ENCODE results near the gene PVALB.

Gene PVALB

DNA sequence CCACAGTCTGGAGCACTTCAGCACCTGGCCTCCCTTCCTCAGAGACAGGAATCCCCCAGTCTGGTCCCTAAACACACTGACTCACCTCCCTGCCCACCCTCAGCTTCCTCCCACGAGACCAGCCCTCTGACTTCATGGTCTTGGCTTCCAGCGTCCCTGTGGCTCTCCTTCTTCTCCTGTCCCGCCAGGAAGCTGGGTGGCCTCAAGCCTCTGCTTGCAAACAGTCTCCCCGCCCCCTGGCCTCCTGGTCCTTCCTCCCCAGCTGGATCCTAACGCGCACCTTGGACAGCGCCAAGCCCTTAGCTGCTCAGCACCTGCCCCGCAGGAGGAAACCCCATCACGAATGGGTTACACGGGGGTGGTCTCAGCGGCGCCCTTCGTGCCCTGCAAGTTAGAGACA, 48.5 kb upstream of the PVALB start:
- Histone ChIP-seq H3K4me1 (ENCODE audit: control insufficient read depth, insufficient read depth, low read length) (no peaks in the 10 kb centered on the region), H3K27ac (ENCODE audit: extremely low read depth, low read depth, low read length) (no peak overlapping the region), H3K4me3 (ENCODE audit: low read depth, low read length) (no peak overlapping the region), H3K36me3 (ENCODE audit: control insufficient read depth in 2 of 2, insufficient read depth in 1 of 2, low read length in 2 of 2) (no peaks in the 10 kb centered on the region), H3K9me3 (ENCODE audit: control insufficient read depth, insufficient read depth, low read depth, low read length) (no peaks in the 10 kb centered on the region)
- CTCF ChIA-PET: interaction anchor here (1.0 to 7.6 kb wide), 4 partner anchors 9 to 113 kb away, joined by 3 to 75 read pairs (median 4); no protein-coding TSS in a partner anchor
- TF ChIP-seq ZNF24 (tag by site-specific recombination; IDR thresholded peaks at IDR 0.05) (no peak), TCF7L2 (IDR thresholded peaks at IDR 0.05; ENCODE audit: borderline replicate concordance, low read depth, low read length) (no peak), ZNF76 (tag by site-specific recombination; IDR thresholded peaks at IDR 0.05; ENCODE audit: borderline replicate concordance, low read depth) (no peak), ZBTB44 (tag by site-specific recombination; IDR thresholded peaks at IDR 0.05) (no peak), WT1 (tag by site-specific recombination; IDR thresholded peaks at IDR 0.05) (no peak), ZNF404 (tag by site-specific recombination; IDR thresholded peaks at IDR 0.05) (no peak), ZNF626 (tag by site-specific recombination; IDR thresholded peaks at IDR 0.05) (no peak), ZNF48 (tag by site-specific recombination; IDR thresholded peaks at IDR 0.05) (no peak), ZIC2 (tag by site-specific recombination; IDR thresholded peaks at IDR 0.05) (peak; percentile 58), KLF17 (tag by site-specific recombination; IDR thresholded peaks at IDR 0.05) (0 out of 2 replicates have a peak, but pooled peaks have one; percentile 27), ZFHX2 (tag by site-specific recombination; conservative IDR thresholded peaks at IDR 0.05) (peak; percentile 78), REST (tag by site-specific recombination; IDR thresholded peaks at IDR 0.05) (peak; percentile 95), EGR2 (tag by site-specific recombination; IDR thresholded peaks at IDR 0.05; ENCODE audit: low read depth) (peak; percentile 75), ZSCAN30 (tag by site-specific recombination; IDR thresholded peaks at IDR 0.05) (no peak), ZNF423 (tag by site-specific recombination; IDR thresholded peaks at IDR 0.05) (no peak), RBAK (tag by site-specific recombination; IDR thresholded peaks at IDR 0.05) (no peak), ZNF132 (tag by site-specific recombination; IDR thresholded peaks at IDR 0.05; ENCODE audit: borderline replicate concordance) (no peak), ZNF416 (tag by site-specific recombination; IDR thresholded peaks at IDR 0.05) (no peak)
- TF ChIP-seq, protein P1, sequence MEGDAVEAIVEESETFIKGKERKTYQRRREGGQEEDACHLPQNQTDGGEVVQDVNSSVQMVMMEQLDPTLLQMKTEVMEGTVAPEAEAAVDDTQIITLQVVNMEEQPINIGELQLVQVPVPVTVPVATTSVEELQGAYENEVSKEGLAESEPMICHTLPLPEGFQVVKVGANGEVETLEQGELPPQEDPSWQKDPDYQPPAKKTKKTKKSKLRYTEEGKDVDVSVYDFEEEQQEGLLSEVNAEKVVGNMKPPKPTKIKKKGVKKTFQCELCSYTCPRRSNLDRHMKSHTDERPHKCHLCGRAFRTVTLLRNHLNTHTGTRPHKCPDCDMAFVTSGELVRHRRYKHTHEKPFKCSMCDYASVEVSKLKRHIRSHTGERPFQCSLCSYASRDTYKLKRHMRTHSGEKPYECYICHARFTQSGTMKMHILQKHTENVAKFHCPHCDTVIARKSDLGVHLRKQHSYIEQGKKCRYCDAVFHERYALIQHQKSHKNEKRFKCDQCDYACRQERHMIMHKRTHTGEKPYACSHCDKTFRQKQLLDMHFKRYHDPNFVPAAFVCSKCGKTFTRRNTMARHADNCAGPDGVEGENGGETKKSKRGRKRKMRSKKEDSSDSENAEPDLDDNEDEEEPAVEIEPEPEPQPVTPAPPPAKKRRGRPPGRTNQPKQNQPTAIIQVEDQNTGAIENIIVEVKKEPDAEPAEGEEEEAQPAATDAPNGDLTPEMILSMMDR (tag by site-specific recombination; IDR thresholded peaks at IDR 0.05): no peak
- TF ChIP-seq, protein P2, sequence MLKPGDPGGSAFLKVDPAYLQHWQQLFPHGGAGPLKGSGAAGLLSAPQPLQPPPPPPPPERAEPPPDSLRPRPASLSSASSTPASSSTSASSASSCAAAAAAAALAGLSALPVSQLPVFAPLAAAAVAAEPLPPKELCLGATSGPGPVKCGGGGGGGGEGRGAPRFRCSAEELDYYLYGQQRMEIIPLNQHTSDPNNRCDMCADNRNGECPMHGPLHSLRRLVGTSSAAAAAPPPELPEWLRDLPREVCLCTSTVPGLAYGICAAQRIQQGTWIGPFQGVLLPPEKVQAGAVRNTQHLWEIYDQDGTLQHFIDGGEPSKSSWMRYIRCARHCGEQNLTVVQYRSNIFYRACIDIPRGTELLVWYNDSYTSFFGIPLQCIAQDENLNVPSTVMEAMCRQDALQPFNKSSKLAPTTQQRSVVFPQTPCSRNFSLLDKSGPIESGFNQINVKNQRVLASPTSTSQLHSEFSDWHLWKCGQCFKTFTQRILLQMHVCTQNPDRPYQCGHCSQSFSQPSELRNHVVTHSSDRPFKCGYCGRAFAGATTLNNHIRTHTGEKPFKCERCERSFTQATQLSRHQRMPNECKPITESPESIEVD (tag by site-specific recombination; IDR thresholded peaks at IDR 0.05): no peak
- TF ChIP-seq, protein P3, sequence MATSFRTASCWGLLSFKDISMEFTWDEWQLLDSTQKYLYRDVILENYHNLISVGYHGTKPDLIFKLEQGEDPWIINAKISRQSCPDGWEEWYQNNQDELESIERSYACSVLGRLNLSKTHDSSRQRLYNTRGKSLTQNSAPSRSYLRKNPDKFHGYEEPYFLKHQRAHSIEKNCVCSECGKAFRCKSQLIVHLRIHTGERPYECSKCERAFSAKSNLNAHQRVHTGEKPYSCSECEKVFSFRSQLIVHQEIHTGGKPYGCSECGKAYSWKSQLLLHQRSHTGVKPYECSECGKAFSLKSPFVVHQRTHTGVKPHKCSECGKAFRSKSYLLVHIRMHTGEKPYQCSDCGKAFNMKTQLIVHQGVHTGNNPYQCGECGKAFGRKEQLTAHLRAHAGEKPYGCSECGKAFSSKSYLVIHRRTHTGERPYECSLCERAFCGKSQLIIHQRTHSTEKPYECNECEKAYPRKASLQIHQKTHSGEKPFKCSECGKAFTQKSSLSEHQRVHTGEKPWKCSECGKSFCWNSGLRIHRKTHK (tag by site-specific recombination; IDR thresholded peaks at IDR 0.05): no peak
- POLR2A ChIA-PET: interaction anchor here (1.5 kb wide), 1 partner anchor 336 kb away, joined by 3 read pairs; the partner anchor contains the start of gene EIF3D

Measured in HEK293 (cell line).